Spleen (tissue), 11 donors: ENCODE measurements around the gene SNRNP27. TPM values are rescaled to one million over a fixed set of nuclear protein-coding genes. Genes with fewer than 3 reads are reported as not detected.

ENCODE experiments used
- DNase-seq: peaks from one replicate; pipeline ENCODE4 v3.0.0-alpha.2; 2020
- H3K27ac ChIP-seq, 8 donors: fragments of 200-600 bp; sonication (generic) in 7 of 8; 1 replicate in 4 of 8; 2 replicates in 4 of 8; pipeline versions ENCODE4 v1.5.0 to v1.8.0; 2016 to 2021; ENCODE audit warnings: inconsistent platforms in 4 of 8, mild to moderate bottlenecking in 4 of 8, moderate library complexity in 1 of 8
- H3K27me3 ChIP-seq, 7 donors: fragments of 200-600 bp; sonication (generic) in 6 of 7; replicated peaks in 1 of 7; 1 replicate in 4 of 7; 2 replicates in 3 of 7; pipeline versions ENCODE4 v1.5.0 to v1.8.0; 2016 to 2021; ENCODE audit warnings: inconsistent platforms in 3 of 7, mild to moderate bottlenecking in 1 of 7
- H3K36me3 ChIP-seq, 6 donors: fragments of 200-600 bp; sonication (generic) in 5 of 6; 1 replicate in 4 of 6; 2 replicates in 2 of 6; pipeline versions ENCODE4 v1.5.0 to v1.8.0; 2016 to 2021; ENCODE audit warnings: inconsistent platforms in 2 of 6
- H3K4me1 ChIP-seq, 6 donors: fragments of 200-600 bp; sonication (generic) in 5 of 6; 1 replicate in 3 of 6; 2 replicates in 3 of 6; pipeline versions ENCODE4 v1.5.0 to v1.8.0; 2016 to 2021; ENCODE audit warnings: inconsistent platforms in 3 of 6
- H3K4me3 ChIP-seq, 8 donors: fragments of 200-600 bp; sonication (generic) in 7 of 8; 1 replicate in 4 of 8; 2 replicates in 4 of 8; pipeline versions ENCODE4 v1.5.0 to v1.8.0; 2016 to 2021; ENCODE audit warnings: inconsistent platforms in 4 of 8, mild to moderate bottlenecking in 4 of 8, moderate library complexity in 2 of 8
- H3K9me3 ChIP-seq, 8 donors: fragments of 200-600 bp; sonication (generic) in 7 of 8; 1 replicate in 4 of 8; 2 replicates in 4 of 8; pipeline versions ENCODE4 v1.5.0 to v1.8.0; 2016 to 2021; ENCODE audit warnings: inconsistent platforms in 4 of 8
- CTCF ChIP-seq, 11 experiments: fragments of 200-600 bp in 7 of 11; fragments of 450-650 bp in 4 of 11; sonication (generic) in 4 of 11; IDR thresholded peaks in 8 of 11; conservative IDR thresholded peaks in 3 of 11; 1 replicate in 7 of 11; 2 replicates in 4 of 11; pipeline versions ENCODE4 v1.4.0 to v1.8.0; 2016 to 2021; ENCODE audit warnings: antibody characterized with exemption in 11 of 11, inconsistent platforms in 4 of 11, mild to moderate bottlenecking in 1 of 11
- POLR2A ChIP-seq, 3 donors: fragments of 450-650 bp; IDR thresholded peaks; one replicate each; pipeline ENCODE4 v1.5.1; 2017; ENCODE audit warnings: antibody characterized with exemption in 3 of 3, mild to moderate bottlenecking in 1 of 3
- POLR2AphosphoS5 ChIP-seq, 3 donors: sonication (generic); formaldehyde crosslinking; IDR thresholded peaks; one replicate each; pipeline ENCODE4 v1.5.1; 2017; ENCODE audit warnings: antibody characterized with exemption in 3 of 3
- WGBS, 5 donors: extraction: QIAGEN DNeasy Blood & Tissue Kit in 3 of 5; methylation state at CpG; one replicate each; pipeline versions ENCODE4 v1.1.5 to v1.1.7; 2013 to 2018; 5-methylcytosine and 5-hydroxymethylcytosine counted together
- intact Hi-C: fragments of 100-400 bp; cut with DNase I; formaldehyde crosslinking; loops from one replicate; pipeline ENCODE4 v1.15.0; 2023; ENCODE audit warnings: low total_unique reads
- polyA plus RNA-seq, 3 donors: library from polyadenylated mRNA; stranded (reverse); fragments of 200-250 nt; gene quantifications; one replicate each; pipeline ENCODE4 v1.2.1, GENCODE V29; 2013
- total RNA-seq, 7 donors: library from RNA; depleted of rRNA in 3 of 7; stranded (reverse); fragments of >200 nt in 3 of 7; fragmentation: NEBNext Ultra II Directional in 4 of 7; extraction: Animal tissue kit (Norgen Biotek cat#: 25700) in 4 of 7; gene quantifications; one replicate each; pipeline versions ENCODE4 v1.1.0 to v1.2.1, GENCODE V29; 2016 to 2021
- donor health status: healthy with polysubstance abuse.
- donor health status: DM: no; HTN: no; CAD: no; lungs with moderate emphysema.
- donor health status: DM: no; HTN: no; CAD: no.
- donor health status: Bipolar disorder and iron deficiency.
- donor health status: healthy.
- donor health status: DM: no; HTN: no; CAD: no.
- donor health status: DM: yes; HTN: yes; CAD: no.

The SNRNP27 gene
- total and polyA plus RNA-seq, 10 donors, result 28.0 to 62.9 (median 40.7) TPM

- Histone ChIP-seq H3K27me3 (no peaks in the 10 kb centered on the region), H3K27ac (peak overlapping the region in 7 of 8 donors; percentile 90 to 100 (median 95)), H3K4me1 (peaks cover 13 to 83% (median 53%) of the 10 kb centered on the region in 6 donors), H3K36me3 (peaks cover 0 to 54% (median 16%) of the 10 kb centered on the region in 6 donors), H3K4me3 (peak overlapping the region in 6 of 8 donors; percentile 72 to 85 (median 78)), H3K9me3 (no peaks in the 10 kb centered on the region)
- no peak for DNase-seq
- intact Hi-C loops, result loop anchor here (2.0 kb wide), 1 partner anchor 227 kb away; no protein-coding TSS in a partner anchor
- TF ChIP-seq POLR2AphosphoS5 (IDR thresholded peaks at IDR 0.05) (no peak), CTCF (IDR thresholded peaks at IDR 0.05 in 8 of 11, conservative IDR thresholded peaks at IDR 0.05 in 3 of 11) (no peak), POLR2A (IDR thresholded peaks at IDR 0.05) (no peak)
- WGBS, 5 donors, result 37 to 54% (median 41%) methylated on average over 2 of the region's 2 CpGs
These were observed 22.4 kb downstream of the SNRNP27 start for GRCh38 chr2:69916106-69916505.

GRCh38 chr2:69917852-69918251 is 24.1 kb downstream of the SNRNP27 start:
- TF ChIP-seq POLR2AphosphoS5 (IDR thresholded peaks at IDR 0.05) (peak in 1 of 3 donors; percentile 67), POLR2A (IDR thresholded peaks at IDR 0.05) (no peak)
- H3K27ac ChIP-seq, result peak overlapping the region; percentile 43 to 100 (median 94)
- DNase-seq, result no peak
- H3K36me3 ChIP-seq, result peaks cover 3 to 66% (median 30%) of the 10 kb centered on the region in 6 donors
- no peaks in the 10 kb centered on the region for H3K27me3 ChIP-seq
- peaks cover 13 to 84% (median 45%) of the 10 kb centered on the region in 6 donors for H3K4me1 ChIP-seq
- 52 to 82% (median 58%) methylated on average over 3 of the region's 3 CpGs for WGBS, 5 donors
- H3K4me3 ChIP-seq, result peak overlapping the region in 6 of 8 donors; percentile 0 to 85 (median 76)
- H3K9me3 ChIP-seq, result no peaks in the 10 kb centered on the region
- intact Hi-C loops, result loop anchor here (2.0 kb wide), 1 partner anchor 225 kb away; no protein-coding TSS in a partner anchor

GRCh38 chr2:69918401-69918800 is 24.6 kb downstream of the SNRNP27 start:
- peaks cover 3 to 72% (median 33%) of the 10 kb centered on the region in 6 donors for H3K36me3 ChIP-seq
- TF ChIP-seq POLR2A (IDR thresholded peaks at IDR 0.05), result no peak
- DNase-seq, result no peak
- no peaks in the 10 kb centered on the region for H3K9me3 ChIP-seq
- H3K4me1 ChIP-seq, result peaks cover 12 to 84% (median 40%) of the 10 kb centered on the region in 6 donors
- H3K27me3 ChIP-seq, result no peaks in the 10 kb centered on the region
- peak overlapping the region in 7 of 8 donors; percentile 3 to 100 (median 95) for H3K27ac ChIP-seq
- intact Hi-C loops, result no loop called here
- WGBS, 5 donors, result 27 to 56% (median 33%) methylated on average over 3 of the region's 3 CpGs
- H3K4me3 ChIP-seq, result peak overlapping the region in 4 of 8 donors; percentile 11 to 85 (median 76)

- H3K27ac ChIP-seq, result peak overlapping the region in 2 of 8 donors; percentile 82 to 85
- H3K9me3 ChIP-seq, result no peaks in the 10 kb centered on the region
- intact Hi-C loops, result loop anchor here (10.0 kb wide), 1 partner anchor 142 kb away; no protein-coding TSS in a partner anchor
- no peaks in the 10 kb centered on the region for H3K27me3 ChIP-seq
- peaks cover 0 to 85% (median 9%) of the 10 kb centered on the region in 6 donors for H3K4me1 ChIP-seq
- no peak for DNase-seq
- peaks cover 3 to 97% (median 39%) of the 10 kb centered on the region in 6 donors for H3K36me3 ChIP-seq
- WGBS, 5 donors, result 93 to 98% (median 95%) methylated on average over 3 of the region's 3 CpGs
- H3K4me3 ChIP-seq, result no peak overlapping the region
- TF ChIP-seq POLR2AphosphoS5 (IDR thresholded peaks at IDR 0.05) (no peak), CTCF (IDR thresholded peaks at IDR 0.05 in 8 of 11, conservative IDR thresholded peaks at IDR 0.05 in 3 of 11) (no peak), POLR2A (IDR thresholded peaks at IDR 0.05) (no peak)
These were observed 29.4 kb downstream of the SNRNP27 start for GRCh38 chr2:69923116-69923515.

- H3K4me3 ChIP-seq, result peak overlapping the region in 1 of 8 donors; percentile 47
- peaks cover 0 to 81% (median 11%) of the 10 kb centered on the region in 6 donors for H3K4me1 ChIP-seq
- DNase-seq, result no peak
- WGBS, 5 donors, result 48 to 91% (median 57%) methylated on average over 3 of the region's 3 CpGs
- peak overlapping the region in 6 of 8 donors; percentile 26 to 85 (median 73) for H3K27ac ChIP-seq
- H3K9me3 ChIP-seq, result no peaks in the 10 kb centered on the region
- H3K36me3 ChIP-seq, result peaks cover 2 to 91% (median 20%) of the 10 kb centered on the region in 6 donors
- no peaks in the 10 kb centered on the region for H3K27me3 ChIP-seq
- TF ChIP-seq POLR2AphosphoS5 (IDR thresholded peaks at IDR 0.05) (peak in 1 of 3 donors; percentile 85), POLR2A (IDR thresholded peaks at IDR 0.05) (no peak)
- intact Hi-C loops, result loop anchor here (10.0 kb wide), 1 partner anchor 138 kb away; no protein-coding TSS in a partner anchor
These were observed 33.2 kb downstream of the SNRNP27 start for GRCh38 chr2:69926849-69927515.
